ENCODE measurements around the gene ABR.

Gene ABR

DNA sequence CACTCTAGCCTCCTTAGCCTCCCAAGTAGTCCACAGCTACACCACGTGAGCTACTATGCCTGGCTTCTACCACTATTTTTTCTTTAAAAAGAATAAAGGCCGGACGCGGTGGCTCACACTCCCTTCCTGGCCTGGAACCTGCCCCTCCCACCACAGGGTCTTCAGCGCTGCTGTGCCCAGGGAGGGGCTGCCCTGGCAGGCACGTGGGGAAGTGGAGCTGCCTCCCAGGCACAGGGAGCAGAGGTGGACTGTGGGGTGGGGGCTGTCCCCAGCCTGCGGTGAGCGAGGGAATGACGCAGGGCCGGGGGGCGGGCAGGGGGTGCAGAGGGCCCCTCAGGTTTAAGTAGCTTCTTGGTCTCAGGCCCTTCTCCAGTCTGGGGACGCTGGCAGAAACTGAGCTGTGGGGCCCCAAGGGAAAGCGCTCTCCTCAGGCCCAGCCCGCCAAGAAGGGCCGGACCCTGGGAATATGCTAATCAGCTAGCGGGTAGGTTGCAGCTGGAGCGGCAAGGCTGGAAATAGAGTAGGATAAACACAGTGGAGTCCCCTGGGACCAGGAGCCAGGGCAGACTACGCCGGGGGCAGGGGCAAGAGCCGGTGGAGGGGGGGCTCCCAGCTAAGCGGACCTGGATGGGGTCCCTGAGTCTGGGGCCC, 136.1 kb downstream of the ABR start:
- no peak for DNase-seq

DNA sequence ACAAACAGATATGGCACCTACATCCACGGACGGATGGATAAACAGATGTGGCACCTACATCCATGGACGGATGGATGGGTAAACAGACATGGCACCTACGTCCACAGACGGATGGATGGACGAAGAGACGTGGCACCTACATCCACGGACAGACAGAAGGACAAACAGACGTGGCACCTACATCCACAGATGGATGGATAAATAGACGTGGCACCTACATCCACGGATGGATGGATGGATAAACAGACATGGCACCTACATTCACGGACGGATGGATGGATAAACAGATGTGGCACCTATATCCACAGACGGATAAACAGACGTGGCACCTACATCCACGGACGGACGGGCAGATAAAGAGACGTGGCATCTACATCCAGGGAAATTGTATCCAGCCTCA, 137.3 kb downstream of the ABR start:
- no peak for DNase-seq

DNA sequence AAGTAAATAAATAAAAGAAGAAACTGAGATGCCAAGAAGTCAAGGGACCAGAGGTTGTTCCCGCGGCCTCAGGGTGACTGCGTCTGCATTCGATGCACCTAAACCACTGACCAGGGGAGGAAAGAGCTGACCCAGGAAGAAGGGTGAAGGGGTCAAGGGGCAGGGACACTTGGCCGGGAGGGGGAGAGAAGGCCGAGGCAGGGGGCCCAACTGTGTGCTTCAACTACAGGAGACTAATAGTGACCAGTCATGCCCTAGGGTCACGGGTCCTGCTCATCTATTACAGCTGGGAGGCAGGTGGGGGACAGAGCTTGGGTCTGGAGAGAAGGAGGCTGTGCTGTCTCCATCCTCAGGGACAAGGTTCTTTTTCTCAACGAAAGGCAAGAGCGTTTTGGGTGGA, 138.0 kb downstream of the ABR start:
- no peak for DNase-seq

DNA sequence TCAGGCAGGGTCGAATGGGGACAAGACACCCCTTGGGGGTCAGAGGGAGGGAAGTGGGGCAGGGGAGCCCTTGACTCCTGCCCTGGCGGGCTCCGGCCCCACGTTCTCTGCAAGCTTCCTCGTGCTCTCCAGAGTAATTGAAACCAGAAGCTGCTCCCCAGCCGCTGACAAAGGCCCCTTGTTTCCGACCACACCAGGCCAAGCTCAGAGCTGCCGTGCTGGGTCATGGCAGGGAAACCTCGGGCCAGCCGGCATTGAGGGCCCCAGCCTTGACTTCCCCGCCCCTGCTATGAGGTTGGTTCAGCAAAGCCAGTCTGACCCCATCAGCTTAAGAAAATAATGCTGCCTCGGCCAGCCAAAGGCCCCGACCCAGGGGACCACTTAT, 139.6 kb downstream of the ABR start:
- DNase-seq = no peak

DNA sequence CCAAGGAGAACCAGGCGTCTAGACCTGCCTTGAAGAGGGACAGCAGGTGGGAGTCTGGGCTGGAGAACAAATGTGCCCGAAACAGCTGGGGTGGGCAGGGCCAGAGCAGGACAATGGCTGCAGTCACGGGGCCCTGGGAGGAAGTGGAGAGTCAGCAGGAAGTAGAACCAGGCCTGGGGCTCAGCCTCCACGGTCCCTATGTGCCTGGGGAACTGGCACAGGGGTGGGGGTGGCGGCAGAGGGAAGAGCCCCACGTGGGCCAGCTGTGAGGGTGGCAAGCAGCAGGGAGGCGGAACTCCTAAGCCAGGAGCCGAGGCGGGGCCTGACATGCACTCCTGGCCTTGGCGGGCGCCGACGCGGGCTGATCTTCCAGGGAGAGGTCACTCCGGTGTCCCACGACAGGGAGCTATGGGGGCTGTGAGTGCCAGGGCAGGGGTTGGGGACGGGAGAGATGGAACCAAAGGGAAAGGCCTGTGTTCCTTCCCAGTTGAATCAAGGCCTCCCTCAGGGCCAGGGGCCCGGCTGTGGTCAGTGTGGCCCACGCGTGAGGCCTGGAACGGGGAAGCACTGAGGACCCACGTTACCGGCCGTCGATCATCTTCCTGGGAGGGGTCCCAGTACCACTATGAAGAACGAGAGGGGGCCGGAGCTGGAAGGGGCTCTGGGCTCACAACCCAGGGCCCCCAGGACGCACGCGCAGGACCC, 140.1 kb downstream of the ABR start:
- DNase-seq = no peak

DNA sequence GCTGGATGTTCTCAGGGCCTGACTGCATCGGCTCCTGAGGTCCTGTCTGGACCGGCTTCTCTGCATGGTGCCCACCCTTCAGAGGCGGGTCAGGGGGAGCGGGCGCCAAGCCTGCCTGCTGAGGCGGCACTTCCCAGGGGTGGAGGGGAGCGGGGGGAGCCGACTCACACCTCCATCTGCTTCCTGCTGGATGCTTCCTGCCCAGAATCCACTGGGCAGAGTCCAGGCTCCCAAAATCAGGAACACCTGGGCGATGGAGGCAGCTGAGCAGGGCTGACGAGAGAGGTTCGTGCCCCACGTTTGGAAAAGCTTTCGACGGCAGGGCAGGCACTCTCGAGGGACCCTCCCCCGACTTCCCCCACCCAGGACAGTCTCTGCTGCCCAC, 140.7 kb downstream of the ABR start:
- DNase-seq = no peak

DNA sequence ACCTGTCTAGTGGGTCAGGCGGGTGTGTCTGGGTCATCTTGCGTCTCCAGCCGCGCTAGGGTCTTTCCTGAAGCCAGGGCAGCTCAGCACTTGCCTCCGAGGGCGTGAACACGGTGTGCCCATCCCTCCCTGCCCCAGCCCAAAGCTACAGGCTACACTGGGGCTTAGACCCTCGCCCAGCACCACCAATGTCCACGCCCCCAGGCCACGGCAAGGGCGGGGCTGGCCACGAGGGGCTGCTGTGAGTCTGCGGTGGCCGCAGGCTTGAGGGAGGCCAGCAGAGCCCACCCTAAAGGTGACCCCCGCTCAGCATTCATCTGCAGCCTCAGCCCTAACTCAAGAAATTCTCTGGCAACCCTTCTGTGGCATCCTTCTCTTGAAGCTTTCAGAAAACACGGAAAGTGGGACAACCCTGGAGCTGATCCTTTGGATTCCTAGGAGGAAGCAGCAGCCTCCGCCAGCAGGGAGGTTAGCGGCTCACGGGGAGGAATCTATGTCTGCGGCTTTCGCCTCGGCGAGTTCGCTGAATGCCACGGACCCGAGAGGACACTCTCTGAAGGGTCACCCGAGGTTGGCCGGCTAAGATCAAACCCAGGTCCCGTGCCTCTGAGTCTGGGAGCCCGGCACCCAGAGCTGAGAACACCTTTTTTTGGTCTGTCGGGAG, 141.2 kb downstream of the ABR start:
- DNase-seq = no peak

DNA sequence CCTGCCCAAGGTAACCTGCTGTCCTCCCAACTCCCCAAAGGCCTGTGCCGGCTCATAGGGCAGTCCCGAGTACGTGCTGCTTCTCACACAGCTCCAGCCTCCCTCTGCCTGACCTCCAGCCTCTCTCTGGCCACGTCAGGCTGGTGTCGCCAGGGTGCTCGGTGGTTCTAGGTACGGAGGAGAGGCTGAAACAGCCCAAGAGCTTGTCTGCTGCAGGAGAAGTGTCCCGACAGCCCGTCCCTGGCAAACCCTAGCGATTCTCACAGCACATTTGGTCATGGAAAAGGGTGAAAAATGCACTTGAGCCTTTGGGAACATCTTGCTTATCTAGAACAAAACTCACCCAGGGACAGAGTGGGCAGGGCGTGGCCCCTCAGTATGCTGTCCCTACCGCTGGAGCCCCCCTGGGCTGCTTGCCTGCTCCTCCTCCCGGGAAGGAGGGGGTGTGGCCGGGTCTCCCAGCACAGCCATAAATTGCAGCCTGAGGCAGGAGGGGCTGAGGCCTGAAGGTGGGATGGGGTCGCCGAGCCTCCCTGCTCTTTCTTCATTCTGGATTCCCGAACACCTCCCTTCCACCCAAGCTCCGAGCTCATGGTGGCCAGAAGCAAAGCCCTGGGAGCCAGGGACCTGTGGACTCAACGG, 142.4 kb downstream of the ABR start:
- DNase-seq = no peak

DNA sequence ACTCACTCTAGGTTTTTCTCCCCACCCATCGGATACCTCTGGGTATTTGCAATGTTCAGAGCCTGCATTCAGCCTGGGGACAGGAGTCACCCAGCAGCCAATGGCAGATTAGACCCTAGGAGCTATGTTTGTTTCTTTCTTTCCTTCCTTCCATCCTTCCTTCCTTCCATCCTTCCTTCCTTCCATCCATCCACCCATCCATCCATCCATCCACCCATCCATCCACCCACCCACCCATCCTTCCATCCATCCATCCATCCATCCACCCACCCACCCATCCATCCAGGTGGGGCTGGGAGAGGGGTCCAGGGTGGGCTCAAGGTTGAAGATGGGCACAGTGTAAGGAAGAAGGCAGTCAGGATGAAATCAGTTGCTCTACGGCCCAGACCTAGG, 142.9 kb downstream of the ABR start:
- DNase-seq = no peak

DNA sequence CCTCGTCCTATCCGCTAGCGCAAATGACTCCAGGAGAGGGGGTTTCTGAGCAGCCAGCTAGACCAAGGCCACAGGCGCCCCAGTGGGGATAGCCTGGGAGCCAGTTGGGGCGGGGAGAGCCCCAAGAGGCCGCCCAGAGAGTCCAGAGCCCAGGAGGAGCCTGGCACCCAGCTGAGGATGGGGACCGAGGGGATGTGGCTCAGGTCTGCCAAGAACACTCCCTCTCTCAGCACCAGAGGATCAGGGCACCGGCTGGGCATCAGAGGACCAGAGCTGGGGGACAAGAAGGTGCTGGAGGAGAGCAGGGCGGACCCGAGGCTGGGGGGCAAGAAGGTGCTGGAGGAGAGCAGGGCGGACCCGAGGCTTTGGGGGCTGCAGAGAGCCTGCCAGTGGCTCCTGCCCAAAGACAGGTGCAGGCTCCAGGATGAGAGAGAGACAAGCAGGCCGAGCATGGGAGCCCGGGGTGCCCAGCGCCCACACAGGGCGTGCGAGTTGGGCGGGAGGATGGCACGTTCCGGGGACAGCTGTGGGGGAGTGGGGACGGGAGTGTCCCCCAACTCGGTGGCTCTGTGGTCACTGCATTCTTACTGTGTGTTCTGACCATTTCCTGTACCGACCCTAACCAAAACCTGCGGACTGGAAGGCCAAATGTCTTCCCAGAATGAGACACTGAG, 143.5 kb downstream of the ABR start:
- no peak for DNase-seq

DNA sequence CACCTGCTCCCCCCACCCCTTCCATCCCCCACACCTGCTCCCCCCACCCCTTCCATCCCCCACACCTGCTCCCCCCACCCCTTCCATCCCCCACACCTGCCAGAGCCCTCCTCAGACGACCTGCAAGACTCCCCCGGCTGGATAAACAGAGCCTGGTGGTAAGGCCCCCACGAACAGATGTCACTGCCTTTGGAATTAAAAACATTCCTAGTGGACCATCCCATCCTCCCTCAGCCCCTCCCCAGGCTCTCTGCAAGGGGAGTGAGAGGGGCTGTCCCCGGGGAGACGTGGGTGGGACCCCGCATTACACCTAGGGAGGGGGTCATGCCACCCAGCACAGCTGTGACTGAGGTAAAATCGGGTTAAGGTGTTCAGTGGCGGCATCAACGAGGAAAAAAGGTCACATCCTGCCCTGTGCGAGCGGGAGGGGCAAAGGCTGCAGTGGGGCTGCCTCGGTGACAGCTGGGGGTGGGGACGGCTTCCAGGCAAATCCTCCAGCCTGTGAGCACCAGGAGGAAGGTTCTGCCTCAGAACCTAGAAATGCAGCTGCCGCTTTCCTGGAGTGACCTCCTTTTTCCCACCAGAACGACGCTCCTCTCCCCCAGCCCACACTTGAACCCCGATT, 144.1 kb downstream of the ABR start:
- no peak for DNase-seq

DNA sequence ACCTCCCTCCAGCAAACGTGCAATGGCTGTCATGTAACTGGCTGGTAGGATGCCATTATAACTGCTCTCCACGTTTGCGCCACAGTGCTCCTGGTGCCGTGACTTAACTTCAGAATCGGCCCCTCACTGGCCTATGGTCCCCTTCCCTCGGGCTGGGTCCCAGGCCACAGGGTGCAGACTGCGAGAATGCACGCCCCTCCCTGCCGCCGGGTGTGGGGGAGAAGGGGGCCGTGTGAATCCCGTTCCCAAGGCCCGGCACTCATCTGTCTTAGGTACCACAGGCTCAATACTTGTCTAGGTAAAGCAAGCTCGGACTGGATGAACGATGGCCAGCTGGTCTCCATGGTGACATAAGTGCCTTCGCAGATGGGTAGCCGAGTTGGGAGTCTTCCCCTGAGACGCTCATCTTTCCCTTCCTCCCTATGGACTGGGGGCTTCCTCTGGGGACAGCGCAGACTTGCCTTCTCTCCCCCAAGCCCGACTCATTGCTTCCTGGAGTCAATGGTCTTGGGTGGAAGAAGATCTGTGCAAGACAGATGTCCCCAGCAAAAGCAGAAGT, 145.1 kb downstream of the ABR start:
- DNase-seq = no peak

DNA sequence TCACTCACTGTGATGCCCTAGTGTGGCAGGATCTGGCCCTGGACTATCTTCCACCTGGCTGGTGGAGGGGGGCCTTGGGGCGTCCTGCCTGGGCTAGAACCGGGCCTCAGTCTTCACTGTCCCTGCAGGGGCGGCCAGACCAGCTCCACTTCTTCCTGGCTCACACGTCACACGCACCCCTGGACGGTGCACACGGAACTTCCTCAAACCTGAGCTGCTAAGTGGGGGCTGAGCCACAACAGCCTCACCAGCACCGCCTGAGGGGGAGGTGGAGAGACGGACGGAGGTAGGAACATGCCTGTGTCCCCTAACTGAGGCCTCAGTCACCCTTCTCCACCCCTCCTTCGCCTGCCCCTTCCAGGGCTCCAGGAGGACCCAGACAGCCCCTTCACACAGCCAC, 146.3 kb downstream of the ABR start:
- DNase-seq = no peak

DNA sequence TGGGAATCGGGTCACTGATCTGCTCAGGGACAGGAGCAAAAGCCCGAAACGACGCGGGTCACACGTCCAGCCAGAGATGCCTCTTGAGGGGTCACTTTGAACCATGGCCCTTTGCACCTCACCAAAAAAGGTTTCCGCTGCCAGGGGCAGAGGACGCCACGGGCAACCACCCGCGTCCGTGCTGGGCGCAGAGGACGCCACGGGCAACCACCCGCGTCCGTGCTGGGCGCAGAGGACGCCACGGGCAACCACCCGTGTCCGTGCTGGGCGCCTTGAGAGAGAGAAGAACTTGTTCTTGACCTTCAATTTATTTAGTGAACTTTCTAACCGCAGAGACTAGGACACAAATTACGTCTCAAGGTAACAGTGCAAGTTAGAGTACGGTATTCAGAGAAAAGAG, 147.4 kb downstream of the ABR start:
- DNase-seq = no peak

DNA sequence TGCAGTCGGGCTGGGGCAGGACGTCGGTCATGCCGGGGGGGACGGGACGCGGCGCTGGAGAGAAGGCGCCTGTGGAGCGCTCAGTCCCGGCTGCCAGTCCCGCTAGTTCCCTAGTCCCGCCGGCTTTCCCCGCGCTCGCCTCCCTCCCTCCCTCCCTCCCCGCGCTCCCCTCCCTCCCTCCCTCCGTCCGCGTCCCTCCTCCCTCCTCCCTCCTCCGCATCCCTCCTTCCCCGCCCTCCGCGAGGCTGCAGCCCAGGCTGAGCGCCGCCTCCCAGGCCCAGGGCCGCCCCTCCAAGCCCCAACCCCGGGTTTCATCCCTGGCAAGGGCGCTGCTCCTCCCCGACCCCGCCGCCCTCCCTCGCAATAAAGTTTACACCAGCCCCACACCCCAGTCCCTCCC, 148.1 kb downstream of the ABR start:
- DNase-seq = no peak

DNA sequence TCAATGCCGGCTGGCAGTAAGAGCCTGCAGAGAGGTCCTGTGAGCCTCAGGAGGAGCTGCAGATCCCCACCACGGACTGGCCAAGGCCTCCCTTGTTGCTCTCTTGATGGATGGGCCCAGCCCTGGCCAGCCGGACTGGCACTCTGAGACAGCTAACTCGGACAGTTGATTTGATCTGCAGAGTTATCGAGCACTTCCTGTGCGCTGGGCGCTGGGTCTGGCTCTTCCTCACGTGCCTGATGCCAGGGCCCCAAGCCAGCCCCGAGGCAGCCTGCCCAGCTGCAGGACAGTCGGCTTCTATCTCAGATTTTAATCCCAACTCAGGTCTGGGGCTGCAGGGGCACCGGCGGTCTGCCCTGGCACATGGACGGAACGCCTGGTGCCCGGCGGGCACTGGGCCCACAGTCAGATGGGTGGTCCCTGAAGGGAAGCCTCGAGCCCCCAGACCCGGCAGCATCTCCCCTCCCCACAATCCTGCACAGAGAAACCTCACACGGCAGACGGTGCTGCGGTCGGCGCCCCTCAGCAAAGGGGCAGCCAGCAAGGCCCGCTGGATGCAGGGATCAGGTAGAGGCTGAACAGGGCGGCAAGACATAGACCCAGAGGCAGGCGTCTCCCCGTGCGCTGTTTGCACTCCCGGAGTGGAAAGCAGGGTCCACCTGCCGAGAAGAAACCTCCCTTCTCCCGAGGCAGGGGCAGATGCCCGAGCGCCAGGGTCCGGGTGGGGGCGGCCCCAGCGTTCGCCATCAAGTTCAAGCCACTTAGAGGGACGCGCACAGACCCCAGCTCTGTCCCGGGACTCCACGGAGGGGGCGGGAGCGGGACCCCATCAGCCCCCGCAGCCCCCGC, 148.9 kb downstream of the ABR start:
- DNase-seq = no peak

DNA sequence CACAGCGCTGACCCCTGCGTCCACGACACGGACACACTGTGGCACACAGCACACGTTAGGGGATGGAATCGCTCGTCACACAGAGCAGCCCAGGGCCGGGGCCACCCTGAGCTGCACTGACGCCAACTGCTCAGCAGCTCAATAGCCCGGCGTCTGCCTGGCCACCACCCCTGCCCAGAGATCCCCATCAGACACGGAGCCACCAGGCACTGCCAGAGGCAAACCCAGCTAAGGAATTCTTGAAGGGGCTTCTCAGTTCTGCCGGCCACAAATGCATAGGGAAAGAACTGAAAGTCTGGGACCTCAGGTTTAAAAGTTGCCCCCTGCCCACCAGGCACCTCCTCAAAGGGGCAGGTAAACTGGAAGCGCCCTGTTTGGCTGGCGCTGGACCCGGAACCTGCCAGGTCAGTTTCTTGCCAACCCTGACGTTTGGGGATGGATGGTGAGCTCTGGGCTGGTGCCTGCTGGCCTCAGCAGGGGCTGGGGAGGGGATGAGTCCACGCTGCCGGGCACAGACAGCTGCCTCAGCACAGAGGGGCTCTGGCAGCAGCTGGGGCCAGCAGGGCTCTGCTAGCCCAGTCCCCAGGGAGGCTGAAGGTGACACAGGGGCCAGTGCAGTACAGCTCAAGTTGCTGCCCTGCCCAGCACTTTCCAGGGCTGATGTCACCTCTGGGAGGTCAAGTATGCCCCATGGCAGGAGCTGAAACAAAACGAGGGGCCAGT, 149.7 kb downstream of the ABR start:
- no peak for DNase-seq

DNA sequence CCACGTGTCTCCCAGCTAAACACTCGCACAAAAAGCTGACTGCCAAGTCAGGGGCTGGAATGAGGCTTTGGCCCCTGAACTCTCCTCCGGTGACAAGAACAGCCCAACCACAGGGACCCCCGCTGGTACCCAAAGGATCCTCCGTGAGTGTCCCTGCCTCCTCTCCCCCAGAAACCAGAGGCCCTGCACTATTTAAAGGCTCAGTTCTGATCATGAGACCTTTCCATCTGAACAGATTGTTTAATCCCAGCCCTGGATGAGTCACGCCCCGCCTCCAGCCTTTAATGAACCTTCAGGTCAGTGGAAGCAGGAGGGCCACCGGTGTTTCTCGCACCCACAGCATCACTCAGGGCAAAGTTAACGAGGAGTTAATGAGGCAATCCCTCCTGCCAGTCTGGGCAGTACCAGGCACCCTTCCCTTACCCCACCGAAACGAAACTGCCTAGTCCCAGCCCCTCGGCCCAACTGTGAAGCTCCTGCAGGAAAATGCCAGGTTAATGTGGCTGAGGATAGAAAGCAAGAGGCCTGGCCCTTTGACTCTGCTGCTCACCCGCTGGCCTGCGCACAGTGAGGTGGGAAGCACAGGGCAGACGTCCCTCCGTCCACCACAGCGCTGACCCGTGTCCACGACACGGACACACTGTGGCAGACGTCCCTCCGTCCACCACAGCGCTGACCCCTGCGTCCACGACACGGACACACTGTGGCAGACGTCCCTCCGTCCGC, 150.4 kb downstream of the ABR start:
- no peak for DNase-seq

DNA sequence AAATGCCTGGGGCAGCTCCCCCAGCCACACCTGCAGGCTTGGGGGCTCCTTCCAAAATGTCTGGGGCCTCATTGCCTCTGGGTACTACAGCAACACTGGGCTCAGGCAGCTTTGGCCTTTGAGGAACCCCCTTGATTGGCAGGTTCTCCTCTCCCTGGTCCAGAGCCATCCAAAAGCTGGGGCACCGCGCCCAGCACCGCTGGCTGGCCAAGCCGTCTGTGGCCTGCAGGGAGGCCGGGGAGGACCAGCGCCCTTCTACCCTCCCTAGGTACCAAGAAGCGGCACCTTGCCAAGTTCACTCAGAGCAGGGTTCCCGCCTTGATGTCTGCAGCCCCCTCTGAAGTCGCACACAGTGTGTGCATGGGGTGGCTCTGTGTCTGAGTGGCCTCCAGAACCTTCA, 152.7 kb downstream of the ABR start:
- DNase-seq = no peak

DNA sequence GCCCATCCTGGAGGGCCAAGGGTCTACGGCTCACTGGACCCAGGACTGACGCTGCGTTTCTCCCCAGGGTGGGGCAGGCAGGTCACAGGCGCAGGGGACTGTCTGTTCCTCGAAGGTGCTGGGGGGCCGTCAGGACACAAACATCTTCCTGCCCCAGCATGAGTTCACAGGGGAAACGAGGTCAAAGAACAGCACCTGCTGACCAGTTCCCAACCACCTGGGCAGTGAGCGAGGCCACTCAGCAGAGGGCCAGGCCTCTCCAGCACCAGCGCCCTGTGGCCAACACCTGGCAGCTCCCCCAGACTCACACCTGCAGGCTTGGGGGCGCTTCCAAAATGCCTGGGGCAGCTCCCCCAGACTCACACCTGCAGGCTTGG, 153.2 kb downstream of the ABR start:
- no peak for DNase-seq
